ENCODE measurements around the gene MICAL3.

Gene MICAL3

DNA sequence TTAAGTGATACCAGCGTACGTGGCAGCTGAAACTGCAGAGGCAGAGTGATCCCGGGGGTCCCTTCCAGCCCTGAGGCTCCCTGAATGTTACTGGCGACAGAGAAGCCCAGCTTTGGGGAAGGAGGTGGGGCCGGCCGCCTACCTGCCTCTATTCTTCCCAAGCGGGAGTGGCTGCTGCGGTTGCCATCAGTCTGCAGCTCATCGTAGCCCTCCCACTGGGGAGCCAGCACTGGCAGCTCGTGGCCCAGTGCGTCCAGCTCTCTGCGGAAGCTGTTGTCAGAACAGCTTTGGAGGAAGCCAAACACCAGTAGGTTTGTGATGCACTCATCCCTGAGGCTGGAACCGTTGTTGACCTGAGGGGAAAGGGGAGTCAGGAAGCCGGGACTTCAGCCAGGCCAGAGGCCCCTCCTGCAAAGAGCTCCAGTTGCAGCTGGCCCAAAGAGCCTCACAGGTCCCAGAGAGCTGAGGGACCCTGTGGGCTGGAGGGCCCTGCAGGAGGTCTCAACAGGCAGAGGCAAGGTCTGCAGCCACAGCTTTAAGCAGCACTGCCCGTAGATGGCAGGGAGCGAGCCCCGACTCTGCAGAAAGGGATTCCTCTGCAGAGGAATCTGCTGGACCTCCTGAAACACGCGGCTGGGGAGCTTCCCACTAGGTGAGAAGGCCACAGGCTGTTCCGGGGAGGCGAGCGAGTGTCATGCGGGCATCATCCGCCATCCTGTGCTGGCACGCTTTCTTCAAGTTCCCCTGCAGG lies 280.5 kb downstream of the MICAL3 start:
- TF ChIP-seq, protein P1, sequence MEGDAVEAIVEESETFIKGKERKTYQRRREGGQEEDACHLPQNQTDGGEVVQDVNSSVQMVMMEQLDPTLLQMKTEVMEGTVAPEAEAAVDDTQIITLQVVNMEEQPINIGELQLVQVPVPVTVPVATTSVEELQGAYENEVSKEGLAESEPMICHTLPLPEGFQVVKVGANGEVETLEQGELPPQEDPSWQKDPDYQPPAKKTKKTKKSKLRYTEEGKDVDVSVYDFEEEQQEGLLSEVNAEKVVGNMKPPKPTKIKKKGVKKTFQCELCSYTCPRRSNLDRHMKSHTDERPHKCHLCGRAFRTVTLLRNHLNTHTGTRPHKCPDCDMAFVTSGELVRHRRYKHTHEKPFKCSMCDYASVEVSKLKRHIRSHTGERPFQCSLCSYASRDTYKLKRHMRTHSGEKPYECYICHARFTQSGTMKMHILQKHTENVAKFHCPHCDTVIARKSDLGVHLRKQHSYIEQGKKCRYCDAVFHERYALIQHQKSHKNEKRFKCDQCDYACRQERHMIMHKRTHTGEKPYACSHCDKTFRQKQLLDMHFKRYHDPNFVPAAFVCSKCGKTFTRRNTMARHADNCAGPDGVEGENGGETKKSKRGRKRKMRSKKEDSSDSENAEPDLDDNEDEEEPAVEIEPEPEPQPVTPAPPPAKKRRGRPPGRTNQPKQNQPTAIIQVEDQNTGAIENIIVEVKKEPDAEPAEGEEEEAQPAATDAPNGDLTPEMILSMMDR (IDR thresholded peaks at IDR 0.05; ENCODE audit: low read length, missing control alignments), result no peak
- no peak overlapping the region for H3K4me3 ChIP-seq (replicated peaks; ENCODE audit: low read depth, low read length)
- no peak for DNase-seq (ENCODE audit: low read depth)

DNA sequence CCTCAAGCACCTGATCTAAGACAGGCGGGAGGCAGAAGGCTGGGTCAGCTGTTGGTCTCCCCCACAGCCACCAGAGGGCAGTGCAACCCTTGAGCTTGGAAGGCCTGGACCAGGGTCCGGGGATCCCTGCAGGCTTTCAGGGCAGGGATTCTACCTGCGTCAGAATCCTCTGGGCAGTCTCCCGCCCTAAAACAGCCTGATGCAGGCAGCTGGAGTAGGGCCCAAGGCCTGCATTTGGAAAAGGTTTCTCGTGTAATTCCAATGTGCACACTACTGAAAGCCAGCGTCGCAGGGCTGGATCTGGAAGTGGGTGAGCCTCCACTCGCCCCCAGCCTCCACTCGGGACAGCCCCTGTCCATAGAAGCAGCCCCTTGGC lies 281.8 kb downstream of the MICAL3 start:
- DNase-seq (ENCODE audit: low read depth), result peak; percentile 74
- TF ChIP-seq, protein P1 (IDR thresholded peaks at IDR 0.05; ENCODE audit: low read length, missing control alignments), result peak; percentile 79
- no peak overlapping the region for H3K4me3 ChIP-seq (replicated peaks; ENCODE audit: low read depth, low read length)

GRCh38 chr22:17741866-17742526 lies 282.4 kb downstream of the MICAL3 start:
- H3K4me3 ChIP-seq (replicated peaks; ENCODE audit: low read depth, low read length), result no peak overlapping the region
- TF ChIP-seq, protein P1 (IDR thresholded peaks at IDR 0.05; ENCODE audit: low read length, missing control alignments), result no peak
- no peak for DNase-seq (ENCODE audit: low read depth)

- no peak for DNase-seq (ENCODE audit: low read depth)
- TF ChIP-seq, protein P1 (IDR thresholded peaks at IDR 0.05; ENCODE audit: low read length, missing control alignments), result no peak
- no peak overlapping the region for H3K4me3 ChIP-seq (replicated peaks; ENCODE audit: low read depth, low read length)
Measured at GRCh38 chr22:17739196-17739975, 285.0 kb downstream of the MICAL3 start.

- TF ChIP-seq, protein P1 (IDR thresholded peaks at IDR 0.05; ENCODE audit: low read length, missing control alignments), result no peak
- no peak for DNase-seq (ENCODE audit: low read depth)
- no peak overlapping the region for H3K4me3 ChIP-seq (replicated peaks; ENCODE audit: low read depth, low read length)
Measured at GRCh38 chr22:17738386-17739128, 285.8 kb downstream of the MICAL3 start.

Measured in fibroblast of pulmonary artery (primary cell).